Measurements from ENCODE around the gene CDYL2.

The CDYL2 gene

DNA sequence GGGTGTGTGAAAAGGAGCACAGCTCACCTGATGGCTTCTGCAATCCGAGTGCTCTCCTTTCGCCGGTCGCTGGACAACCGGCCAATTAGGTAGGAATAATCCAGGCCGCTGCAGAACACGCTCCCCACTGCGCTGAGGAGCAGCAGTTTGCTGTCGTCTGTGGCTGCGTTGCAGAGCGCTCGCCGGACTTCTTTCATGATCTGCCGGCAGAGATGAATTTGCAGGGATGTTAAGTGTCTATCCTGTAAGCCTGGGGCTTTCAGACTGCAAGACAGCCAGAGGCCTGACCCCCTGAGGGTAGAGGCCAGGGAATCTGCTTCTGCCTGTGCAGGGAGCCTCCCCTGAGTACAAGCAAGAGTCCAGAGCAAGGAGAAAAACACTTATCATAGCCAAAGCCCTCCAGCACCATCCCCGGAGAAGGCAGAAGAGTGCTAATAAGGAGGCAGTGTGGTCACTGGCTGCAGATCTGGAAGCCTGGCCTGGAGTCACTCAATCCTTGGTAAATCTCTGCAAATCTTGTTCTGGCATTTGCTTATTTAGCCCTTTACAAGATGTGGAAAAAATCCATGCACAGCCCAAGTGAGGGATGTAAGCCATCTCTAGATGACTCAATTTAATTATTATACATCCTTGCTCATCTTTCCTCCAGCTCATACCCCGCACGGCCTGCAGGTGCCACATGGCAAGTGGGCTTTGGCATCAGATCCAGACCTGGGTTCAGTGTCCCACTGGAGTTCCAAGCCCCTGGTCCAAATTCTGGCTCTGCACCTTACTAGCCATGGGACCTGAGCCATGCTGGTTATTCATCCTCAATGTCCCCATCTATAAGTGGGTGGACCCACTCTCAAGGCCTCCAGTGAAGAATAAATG is 183.4 kb downstream of the CDYL2 start:
- DNase-seq (ENCODE audit: low spot score): no peak

GRCh38 chr16:80619824-80620223 is 184.6 kb downstream of the CDYL2 start:
- DNase-seq (ENCODE audit: low spot score): peak; percentile 25

- DNase-seq (ENCODE audit: low spot score): no peak
These were observed 185.3 kb downstream of the CDYL2 start for GRCh38 chr16:80618862-80619648.

- no peak for DNase-seq (ENCODE audit: low spot score)
These were observed 188.0 kb downstream of the CDYL2 start for GRCh38 chr16:80616362-80616761.

DNA sequence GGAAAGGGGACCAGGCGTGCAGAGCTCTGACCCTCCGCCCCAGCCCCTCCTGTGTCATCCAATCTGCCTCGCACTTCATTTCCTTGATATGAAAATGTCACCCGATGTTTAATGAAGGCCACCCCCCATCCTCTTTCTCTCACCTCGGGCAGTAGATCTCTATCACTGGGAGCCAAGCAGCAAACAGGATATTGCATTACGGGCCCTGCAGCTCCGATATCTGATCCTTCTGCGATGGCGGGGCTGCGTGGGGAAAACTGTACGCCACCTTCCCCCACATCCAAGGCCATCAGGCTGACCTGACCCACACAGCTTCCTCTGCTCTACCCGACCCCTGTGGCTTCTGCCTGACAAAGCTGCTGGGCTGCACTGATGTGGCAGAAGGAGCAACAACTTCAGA is 188.7 kb downstream of the CDYL2 start:
- DNase-seq (ENCODE audit: low spot score): no peak

GRCh38 chr16:80614908-80615671 is 189.3 kb downstream of the CDYL2 start:
- DNase-seq (ENCODE audit: low spot score): peak; percentile 57

DNA sequence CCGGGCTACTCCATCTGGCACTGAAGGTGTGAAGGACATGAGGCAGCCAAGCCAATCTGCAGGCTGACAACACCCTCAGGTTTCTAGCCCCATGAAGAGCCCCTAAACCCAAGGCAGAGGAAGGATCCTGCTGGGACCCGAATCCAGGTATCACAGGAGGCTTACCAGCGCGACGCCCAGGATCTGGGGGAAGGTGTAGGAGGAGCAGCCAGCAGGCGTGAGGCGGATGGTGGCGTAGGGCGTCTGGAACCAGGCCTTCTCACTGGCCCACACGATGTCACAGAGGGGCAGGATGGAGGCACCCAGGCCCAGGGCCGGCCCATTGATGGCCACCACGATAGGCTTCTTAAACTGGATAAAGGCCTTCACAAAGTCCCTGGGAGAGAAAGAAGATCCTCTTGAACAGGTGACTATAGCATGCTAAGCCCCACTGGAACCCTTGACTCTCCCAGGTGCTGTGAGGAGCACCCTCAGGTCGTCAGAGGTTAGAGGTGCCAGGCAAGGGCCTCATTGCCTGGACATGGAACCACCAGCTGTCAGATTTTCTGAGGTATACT is 191.9 kb downstream of the CDYL2 start:
- no peak for DNase-seq (ENCODE audit: low spot score)

- no peak for DNase-seq (ENCODE audit: low spot score)
These were observed 192.5 kb downstream of the CDYL2 start for GRCh38 chr16:80611930-80612327.

GRCh38 chr16:80611171-80611929 is 193.0 kb downstream of the CDYL2 start:
- DNase-seq (ENCODE audit: low spot score): no peak

DNA sequence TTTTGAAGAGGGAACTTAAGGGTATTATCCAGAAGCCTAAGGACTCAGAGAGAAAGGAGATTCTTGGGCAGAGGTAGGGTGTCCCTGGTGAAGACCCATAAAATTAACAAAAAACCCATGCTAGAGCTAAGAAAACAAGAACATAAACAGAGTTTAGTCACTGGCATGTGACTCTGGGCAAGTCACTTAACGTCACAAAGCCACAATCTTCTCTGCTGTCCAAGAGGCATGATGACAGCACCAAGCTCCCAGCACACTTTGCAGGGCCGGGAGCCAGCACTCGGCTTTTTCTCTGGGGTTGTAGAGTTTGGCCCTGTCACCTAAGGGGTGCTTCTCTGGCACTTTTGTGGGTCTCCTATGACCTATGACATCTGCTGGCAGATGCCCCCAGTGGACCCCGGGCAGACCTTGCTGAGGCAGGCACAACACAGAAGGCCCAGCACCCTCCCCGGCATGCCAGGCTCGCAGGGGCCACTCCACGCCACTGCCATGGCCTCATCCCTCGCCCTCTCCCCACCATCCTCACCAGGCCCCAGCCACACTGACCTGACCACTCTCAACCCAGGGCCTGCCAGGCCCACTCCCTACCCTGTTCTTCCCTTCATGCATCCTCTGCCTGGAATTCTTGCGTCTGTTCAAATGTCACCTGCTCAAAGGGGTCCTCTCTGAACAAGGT is 193.8 kb downstream of the CDYL2 start:
- no peak for DNase-seq (ENCODE audit: low spot score)

GRCh38 chr16:80608946-80609345 is 195.5 kb downstream of the CDYL2 start:
- DNase-seq (ENCODE audit: low spot score): no peak

DNA sequence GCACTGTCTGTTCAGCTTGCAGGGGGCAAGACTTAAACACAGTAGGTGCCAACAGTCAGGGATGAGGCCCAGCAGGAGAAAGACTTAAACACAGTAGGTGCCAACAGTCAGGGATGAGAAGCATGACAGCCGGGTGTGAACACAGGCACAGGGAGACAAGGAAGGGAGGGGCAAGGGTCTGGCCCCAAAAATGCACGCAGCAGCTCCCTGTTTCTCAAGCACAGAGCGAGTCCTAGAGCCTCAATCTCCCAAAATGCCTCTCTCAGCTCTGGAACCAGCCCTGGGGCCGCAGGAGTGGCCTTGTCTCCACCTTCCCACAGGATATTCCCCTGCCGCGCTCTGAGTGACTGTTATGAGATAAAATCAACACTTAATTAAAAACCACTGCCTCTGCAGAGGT is 197.2 kb downstream of the CDYL2 start:
- no peak for DNase-seq (ENCODE audit: low spot score)

- no peak for DNase-seq (ENCODE audit: low spot score)
These were observed 198.1 kb downstream of the CDYL2 start for GRCh38 chr16:80606221-80606766.

DNA sequence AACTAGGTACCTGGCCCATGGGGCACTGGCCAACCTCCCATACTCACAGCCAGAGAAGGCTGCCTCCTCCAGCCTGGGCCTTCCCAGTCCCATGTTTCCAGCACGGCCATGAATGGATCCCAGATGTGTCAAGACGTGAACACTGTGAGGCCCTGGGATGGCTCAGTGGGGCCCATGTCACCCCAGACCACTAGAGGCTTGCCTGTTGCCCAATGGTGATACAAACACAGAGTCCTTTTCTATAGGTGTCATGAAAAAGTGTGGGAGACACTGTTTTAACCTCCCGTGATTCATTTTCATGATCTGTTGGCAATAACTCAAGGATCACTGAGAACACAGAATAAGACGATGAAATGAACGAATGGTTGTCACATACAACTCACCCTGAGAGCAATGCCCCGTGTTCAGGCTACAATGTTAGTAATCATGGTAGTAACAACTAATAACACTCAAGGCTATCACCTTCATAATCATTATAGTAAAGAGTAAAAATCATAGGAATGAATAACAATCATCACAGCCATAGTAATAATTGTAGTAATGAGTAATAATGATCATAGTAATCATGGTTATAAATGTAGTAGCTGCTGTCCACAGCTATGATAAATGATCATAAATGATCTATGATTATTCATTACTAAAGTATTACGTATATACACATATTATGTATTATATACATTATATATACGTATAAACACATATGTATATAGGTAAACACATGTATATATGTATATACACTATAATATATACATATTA is 199.6 kb downstream of the CDYL2 start:
- DNase-seq (ENCODE audit: low spot score): no peak

GRCh38 chr16:80602894-80603293 is 201.5 kb downstream of the CDYL2 start:
- no peak for DNase-seq (ENCODE audit: low spot score)

DNA sequence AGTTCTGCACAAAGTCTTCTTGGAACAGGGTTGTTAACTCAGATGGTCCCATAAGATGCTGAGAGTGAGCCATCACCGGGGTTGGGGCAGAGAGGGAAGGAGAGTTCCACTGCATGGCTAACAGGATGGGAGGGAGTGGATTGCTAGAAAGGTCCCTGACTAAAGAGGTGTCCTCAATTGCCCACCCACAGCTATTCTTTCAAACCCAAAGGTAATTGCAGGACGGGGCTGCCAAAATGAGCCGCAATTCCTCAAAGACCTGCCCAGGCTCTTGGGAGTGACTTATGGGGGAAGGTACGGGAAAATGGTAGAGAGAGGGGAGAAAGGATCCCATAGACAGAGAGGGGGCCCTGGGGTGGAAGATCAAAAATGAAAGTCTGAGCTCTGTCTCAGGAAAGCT is 203.2 kb downstream of the CDYL2 start:
- DNase-seq (ENCODE audit: low spot score): no peak

GRCh38 chr16:80599466-80599865 is 204.9 kb downstream of the CDYL2 start:
- DNase-seq (ENCODE audit: low spot score): no peak

DNA sequence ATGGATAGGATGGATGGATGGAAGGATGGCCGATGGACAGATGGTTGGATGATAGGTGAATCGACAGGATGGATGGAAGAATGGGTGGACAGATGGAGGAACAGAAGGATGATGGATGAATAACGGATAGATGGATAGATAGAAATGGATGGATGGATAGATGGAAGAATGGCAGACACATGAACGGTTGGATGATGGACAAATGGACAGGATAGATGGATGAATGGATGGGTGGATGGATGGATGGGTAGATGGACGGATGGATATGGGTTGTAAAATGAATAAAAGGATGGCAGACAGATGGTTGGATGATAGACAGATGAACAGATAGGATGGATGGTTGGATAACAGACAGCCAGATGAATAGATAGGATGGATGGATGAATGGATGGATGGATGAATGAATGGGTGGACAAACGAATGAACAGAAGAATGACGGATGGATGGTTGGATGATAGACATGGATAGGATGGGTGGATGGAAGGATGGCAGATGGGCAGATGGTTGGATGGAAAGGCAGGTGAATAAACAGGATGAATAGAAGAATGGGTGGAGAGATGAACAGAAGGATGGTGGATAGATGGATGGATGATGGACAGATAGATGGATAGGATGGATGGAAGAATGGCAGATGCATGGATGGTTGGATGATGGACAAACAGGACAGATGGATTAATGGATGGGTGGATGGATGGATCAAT is 207.7 kb downstream of the CDYL2 start:
- no peak for DNase-seq (ENCODE audit: low spot score)

- no peak for DNase-seq (ENCODE audit: low spot score)
These were observed 209.6 kb downstream of the CDYL2 start for GRCh38 chr16:80594756-80595155.

Measured in SW480 (cell line).